GM08714 (cell line): ENCODE data around the gene HNMT.
"Not testable (repeated sequence)": the region's sequence is repeated elsewhere in the genome, so short reads cannot be mapped to it uniquely, and the experiment has no call there.

Experiments
- H3K4me3 ChIP-seq: fragments of 200-500 bp; sonication (Bioruptor generic); 2 replicates; pipeline ENCODE4 v1.5.1; 2014; ENCODE audit warnings: mild to moderate bottlenecking, low read length, inconsistent platforms
- ZNF274 ChIP-seq: IDR thresholded peaks from 2 replicates; pipeline ENCODE4 v1.6.1; 2012; ENCODE audit warnings: mild to moderate bottlenecking, low read depth, low read length

Gene HNMT

DNA sequence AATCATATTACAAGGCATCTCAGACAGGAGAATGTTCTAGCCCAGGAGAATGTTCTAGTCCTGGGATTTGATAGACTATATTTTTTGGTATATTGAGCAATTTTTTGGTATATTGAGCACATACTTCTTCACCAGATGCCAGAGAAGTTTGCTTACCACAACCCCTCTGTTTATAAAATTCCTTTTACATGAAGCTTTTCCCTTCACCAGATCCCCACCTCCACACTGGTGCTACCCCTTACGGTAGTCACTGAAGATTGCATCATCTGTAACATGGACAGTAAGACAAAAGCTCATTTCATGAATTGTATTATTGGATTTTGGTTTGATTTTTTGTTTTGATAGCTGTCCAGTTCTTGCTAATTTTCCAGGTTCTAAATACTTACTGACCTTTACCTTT is 7.2 kb upstream of the HNMT start:
- no peak for TF ChIP-seq ZNF274
- H3K4me3 ChIP-seq, result no peak overlapping the region

DNA sequence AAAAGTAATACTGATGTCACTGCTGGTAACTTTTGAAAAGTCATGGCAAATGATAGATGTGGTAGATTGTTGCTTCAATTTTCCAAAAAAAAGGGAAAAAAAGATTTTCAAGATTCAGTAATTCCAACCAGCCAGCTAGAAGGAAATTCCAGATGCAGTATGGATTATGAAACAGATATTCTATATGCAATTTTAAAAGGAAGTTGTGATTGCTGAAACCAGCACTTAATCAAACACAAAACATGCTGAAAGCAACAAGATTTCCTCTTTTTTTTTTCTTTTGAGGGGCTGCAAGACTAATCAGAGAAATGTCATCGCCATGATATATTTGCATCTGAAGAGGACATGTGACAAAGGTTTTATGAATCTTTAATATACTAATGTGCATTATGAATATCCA is 5.1 kb upstream of the HNMT start:
- TF ChIP-seq ZNF274, result no peak
- H3K4me3 ChIP-seq, result no peak overlapping the region

DNA sequence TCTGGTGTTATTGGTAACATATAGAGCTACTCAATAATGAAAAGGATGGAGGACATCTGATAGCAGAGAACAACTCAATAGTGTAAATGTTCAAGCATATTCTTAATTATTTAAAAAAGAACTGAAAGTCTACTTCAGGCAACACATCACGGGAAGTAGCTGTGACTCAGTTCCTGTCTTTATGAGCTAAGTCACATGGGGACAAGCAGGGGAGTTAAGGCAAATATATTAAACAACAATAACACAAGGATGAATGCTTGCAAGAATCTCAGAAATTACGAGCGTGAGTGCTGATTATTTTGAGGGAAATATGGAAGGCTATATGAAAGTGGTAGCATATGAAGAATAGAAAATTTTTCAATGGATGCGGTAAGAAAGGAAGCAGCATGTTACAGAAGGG is 4.0 kb upstream of the HNMT start:
- no peak for TF ChIP-seq ZNF274
- no peak overlapping the region for H3K4me3 ChIP-seq

DNA sequence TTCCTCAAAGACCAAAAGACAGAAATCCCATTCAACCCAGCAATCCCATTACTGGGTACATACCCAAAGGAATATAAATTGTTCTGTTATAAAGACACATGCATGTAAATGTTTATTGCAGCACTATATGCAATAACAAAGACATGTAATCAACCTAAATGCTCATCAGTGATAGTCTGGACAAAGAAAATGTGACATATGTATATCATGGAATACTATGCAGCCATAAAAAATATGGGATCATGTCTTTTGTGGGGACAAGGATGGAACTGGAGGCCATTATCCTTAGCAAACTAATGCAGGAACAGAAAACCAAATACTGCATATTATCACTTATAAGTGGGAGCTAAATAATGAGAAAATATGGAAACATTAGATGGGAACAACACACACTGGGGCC is 2.7 kb upstream of the HNMT start:
- H3K4me3 ChIP-seq, result no peak overlapping the region
- TF ChIP-seq ZNF274, result no peak

DNA sequence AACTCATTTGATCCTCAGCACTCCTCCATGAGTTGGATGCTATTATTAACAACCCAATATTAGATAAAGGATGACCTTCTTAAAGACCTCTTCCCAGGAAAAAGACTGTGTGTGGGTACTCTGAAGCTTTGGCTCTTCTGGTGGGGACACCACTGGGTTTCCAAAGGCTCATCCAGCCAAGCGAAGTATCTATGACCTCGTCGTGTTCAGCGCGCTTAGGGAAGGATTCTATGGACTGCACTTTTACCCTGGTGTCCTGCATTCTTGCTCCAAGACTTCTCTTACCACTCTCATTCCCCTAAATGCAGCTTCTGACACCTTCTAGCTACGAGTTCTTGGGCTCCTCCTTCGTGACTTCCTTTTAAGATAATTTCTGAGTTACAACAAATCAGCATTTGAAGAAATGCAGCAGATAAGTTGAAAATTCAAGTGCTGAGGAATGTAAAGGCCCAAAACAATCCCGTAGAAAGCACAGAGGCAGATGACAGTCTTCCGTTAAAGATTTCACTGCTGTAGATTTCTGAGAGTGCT is 673 bp upstream of the HNMT start:
- no peak overlapping the region for H3K4me3 ChIP-seq

DNA sequence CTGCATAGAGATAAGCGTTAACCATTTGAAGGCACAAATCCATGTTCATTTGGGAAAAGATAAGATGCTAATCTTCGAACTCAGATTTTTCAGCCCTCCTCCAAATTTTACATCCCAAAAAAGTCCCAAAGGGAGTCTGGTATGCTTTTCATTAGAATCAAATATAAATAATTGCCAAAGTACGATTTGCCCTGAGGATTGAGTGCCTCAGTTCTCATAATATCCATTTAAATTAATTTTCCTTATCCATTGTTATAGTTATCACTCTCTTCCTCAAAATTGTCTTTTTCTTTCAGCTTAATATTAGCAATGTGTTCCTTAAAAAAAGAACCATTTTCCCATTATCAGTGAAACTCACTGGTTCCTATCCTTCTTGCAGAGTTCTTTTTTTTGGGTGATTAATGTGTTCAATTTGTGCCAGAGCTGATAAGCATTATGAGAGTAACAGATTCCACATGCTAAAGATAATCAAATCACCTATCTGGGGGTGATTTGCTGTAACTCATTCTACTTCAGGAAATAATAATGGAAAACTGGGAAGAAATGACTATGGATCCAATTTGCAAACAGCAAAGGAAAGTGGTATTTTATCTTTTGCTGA is 686 bp downstream of the HNMT start:
- H3K4me3 ChIP-seq, result peak overlapping the region; percentile 5; the same call in 1 of the 2 replicates
- TF ChIP-seq ZNF274, result no peak

More for the DNA sequence above, 673 bp upstream of the HNMT start:
- no peak for TF ChIP-seq ZNF274

DNA sequence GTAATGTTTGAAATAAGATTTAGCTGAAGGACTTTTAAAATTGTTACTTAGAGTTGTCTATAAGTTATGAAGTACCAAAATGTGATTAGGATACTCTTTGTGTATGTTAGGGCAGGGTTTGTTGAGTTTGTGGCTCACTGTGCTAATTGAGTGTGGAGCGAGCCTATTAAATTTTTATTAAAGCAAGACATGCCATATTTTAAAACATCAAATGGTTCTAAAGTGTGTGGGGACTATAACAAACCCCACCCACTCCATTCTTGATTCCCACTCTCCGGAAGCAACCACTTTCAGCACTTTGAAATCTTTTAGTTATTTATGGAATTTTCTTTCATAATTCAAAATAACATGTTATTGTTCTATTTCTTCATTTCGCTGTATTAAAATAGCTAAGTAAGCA is 1.8 kb downstream of the HNMT start:
- H3K4me3 ChIP-seq, result no peak overlapping the region
- no peak for TF ChIP-seq ZNF274

DNA sequence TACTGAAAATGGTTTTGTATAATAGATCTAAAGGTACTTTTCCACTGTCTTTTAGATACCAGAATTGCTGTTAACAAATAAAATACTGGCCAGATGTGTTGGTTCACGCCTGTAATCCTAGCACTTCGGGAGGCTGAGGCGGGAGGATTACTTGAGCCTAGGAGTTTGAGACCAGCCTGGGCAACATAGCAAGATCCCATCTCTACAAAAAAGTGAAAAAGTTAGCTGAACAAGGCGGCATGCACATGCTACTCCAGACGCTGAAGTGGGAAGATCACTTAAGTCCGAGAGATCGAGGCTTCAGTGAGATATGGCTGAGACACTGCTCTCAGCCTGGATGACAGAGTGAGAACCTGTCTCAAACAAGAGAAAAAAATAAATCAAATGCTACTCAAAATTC is 2.8 kb downstream of the HNMT start:
- no peak for TF ChIP-seq ZNF274
- no peak overlapping the region for H3K4me3 ChIP-seq

DNA sequence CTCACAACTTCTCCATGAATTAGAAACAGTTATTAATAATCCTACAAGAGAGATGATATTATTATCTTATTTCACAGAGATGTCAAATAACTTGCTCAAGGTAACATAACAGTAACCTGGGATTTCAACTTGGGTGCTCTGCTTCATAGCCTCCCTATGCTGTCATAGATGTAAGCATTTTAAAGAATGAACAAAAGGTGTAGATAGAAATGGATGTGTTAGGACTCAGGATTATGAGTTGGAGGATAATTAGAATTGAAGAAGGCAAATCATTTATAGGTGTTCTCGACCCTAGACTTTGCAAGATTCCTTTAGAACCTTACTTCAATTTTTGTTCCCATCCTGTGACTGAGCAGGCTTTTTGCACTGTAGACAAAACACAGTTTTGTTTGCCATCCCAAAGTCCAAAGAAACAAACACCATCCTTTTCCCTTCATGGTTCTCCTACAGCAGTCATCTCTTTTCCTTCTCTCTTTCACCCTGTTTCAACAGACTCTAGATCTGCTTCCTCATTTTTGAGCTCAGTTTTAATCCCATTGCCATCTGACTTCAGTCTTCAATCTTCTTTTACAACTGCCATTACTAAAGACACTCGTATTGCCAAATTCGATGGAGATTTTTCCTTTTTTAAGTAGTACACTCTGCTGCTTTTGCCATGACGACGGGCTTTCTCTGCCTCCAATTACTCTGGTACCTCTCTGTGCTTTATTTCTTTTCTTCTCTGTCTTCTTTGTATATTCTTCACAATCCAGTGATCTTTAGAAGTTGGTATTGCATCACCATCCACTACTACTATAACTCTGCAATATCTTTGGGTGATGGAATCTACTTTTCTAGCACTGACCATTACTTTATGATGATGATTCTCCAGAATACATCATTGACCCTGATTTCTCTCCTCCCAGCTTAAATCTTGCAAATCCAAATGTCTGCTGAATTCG is 4.5 kb downstream of the HNMT start:
- H3K4me3 ChIP-seq, result no peak overlapping the region
- no peak for TF ChIP-seq ZNF274

DNA sequence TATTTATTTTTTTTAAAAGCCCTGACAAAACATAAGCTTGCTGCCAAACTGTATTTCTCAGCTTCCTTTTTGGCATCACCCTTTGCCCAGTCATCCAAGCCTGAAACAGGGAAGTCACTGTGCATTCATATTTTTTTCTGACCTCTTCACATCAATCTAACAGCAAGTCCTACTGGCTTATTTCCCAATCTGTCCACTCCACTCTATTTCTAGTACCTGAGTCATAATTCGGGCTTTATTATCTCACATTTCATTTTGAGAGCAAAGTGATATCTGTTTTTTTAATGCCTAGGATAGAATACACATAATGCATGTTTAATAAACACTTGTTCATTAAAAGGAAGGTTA is 5.1 kb downstream of the HNMT start:
- H3K4me3 ChIP-seq, result no peak overlapping the region
- TF ChIP-seq ZNF274, result no peak

DNA sequence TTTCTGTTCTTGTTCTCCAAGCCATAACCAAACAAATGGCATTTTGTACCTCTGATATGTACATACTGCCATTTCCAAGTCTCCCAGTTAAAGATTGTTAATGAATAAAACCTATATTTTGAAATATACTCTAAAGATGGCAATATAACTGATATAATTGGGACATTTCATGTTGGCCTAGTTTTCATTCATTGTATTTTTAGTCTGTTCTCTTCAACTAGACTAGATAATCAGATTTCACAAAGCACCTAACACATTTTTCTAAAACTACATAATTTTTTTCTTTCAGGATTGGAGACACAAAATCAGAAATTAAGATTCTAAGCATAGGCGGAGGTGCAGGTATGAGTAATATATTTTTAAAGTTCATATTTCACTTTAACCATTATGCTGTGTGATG is 5.6 kb downstream of the HNMT start:
- no peak for TF ChIP-seq ZNF274
- no peak overlapping the region for H3K4me3 ChIP-seq

DNA sequence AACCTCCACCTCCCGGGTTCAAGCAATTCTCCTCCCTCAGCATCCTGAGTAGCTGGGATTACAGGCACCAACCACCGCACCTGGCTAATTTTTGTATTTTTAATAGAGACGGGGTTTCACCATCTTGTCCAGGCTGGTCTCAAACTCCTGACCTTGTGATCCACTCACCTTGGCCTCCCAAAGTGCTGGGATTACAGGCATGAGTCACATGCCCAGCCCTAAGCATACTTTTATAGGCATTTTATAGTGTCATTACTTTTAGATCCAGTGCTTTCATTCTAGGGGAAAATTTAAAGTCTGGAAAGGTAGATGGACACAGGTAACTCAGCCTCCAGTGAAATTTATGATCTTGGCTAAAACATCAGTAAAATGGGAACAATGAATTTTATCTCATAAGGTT is 7.0 kb downstream of the HNMT start:
- not testable (repeated sequence) for H3K4me3 ChIP-seq

DNA sequence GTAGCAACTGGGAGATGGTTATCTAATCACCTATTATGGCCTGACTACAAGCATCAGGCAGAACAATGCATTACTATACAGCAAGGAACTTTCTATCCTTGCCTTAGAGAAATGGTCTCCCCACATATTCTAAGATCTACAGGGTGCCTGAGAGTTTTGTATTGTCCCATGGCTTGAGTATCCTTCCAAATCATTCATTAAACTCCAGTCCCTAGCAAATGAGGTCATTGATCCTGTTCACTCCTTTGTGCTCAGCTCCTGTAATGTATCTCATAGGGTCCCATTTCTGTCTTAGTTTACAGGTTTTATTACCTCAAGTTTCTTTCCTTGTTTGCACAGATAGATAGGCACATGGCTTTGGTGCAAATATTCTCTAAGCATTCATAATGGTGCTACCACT is 9.0 kb downstream of the HNMT start:
- TF ChIP-seq ZNF274, result no peak
- H3K4me3 ChIP-seq, result no peak overlapping the region

DNA sequence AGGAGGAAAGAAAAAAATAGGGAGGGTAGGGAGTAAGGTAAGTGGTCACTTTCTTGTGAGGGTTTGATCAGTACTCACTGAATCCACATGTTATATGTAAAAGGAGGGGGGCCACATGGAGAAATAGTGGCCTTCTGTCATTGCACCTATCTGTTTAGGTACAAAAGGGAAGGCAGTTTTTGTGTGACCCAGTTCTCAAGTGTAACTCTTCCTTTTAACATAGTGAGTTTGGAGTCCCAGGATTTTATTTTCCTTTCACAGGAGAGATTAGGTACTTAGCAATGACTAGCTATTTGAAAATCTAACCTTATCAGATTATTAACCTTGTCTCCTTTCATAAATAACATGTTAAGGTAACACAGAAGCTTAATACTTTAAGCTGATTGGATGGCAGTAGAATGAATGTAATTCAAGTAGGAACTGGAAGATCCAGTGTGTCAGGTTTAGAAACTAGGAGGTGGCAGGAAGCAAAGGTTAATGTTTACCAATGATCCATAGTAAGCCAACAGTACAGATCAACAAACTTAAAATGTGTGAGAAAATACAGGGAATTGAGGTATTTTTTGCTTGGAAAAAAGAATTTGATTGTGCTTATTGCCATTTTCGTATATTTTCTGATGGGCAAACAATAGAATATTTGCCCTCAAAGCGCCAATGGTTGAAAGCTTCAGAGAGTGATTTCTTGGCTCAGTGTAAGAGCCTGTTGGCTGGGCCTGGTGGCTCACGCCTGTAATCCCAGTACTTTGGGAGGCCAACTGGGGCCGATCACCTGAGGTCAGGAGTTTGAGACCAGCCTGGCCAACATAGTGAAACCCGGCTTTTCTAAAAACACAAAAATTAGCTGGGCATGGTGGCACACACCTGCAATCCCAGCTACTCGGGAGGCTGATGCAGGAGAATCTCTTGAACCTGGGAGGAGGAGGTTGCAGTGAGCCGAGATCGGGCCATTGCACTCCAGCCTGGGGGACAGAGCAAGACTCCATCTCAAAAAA is 11.3 kb downstream of the HNMT start:
- H3K4me3 ChIP-seq, result no peak overlapping the region
- TF ChIP-seq ZNF274, result no peak
